ENCODE data around the gene PALD1.
"Not testable (repeated sequence)": the region's sequence is repeated elsewhere in the genome, so short reads cannot be mapped to it uniquely, and the experiment has no call there.

The PALD1 gene

GRCh38 chr10:70571636-70572439 lies 93.3 kb downstream of the PALD1 start:
- no peak for DNase-seq (ENCODE audit: low read depth in 2 of 2)

- DNase-seq (ENCODE audit: low read depth in 2 of 2): no peak
Observed at GRCh38 chr10:70573599-70574506, 95.3 kb downstream of the PALD1 start.

GRCh38 chr10:70575486-70575873 lies 96.9 kb downstream of the PALD1 start:
- DNase-seq (ENCODE audit: low read depth in 2 of 2): no peak

GRCh38 chr10:70575874-70576802 lies 97.6 kb downstream of the PALD1 start:
- DNase-seq (ENCODE audit: low read depth in 2 of 2): no peak

- no peak for DNase-seq (ENCODE audit: low read depth in 2 of 2)
Observed at GRCh38 chr10:70576803-70577517, 98.4 kb downstream of the PALD1 start.

- peak; percentile 58 to 72 for DNase-seq (ENCODE audit: low read depth in 2 of 2)
Observed at GRCh38 chr10:70578371-70578947, 99.9 kb downstream of the PALD1 start.

GRCh38 chr10:70579234-70580002 lies 100.9 kb downstream of the PALD1 start:
- no peak for DNase-seq (ENCODE audit: low read depth in 2 of 2)

- DNase-seq (ENCODE audit: low read depth in 2 of 2): not testable (repeated sequence)
Observed at GRCh38 chr10:70581176-70581575, 102.6 kb downstream of the PALD1 start.

GRCh38 chr10:70582793-70583668 lies 104.5 kb downstream of the PALD1 start:
- DNase-seq (ENCODE audit: low read depth in 2 of 2): no peak

- DNase-seq (ENCODE audit: low read depth in 2 of 2): no peak
Observed at GRCh38 chr10:70583669-70584037, 105.1 kb downstream of the PALD1 start.

- no peak for DNase-seq (ENCODE audit: low read depth in 2 of 2)
Observed at GRCh38 chr10:70584366-70584765, 105.8 kb downstream of the PALD1 start.

- no peak for DNase-seq (ENCODE audit: low read depth in 2 of 2)
Observed at GRCh38 chr10:70584909-70585544, 106.5 kb downstream of the PALD1 start.

GRCh38 chr10:70585578-70586169 lies 107.1 kb downstream of the PALD1 start:
- DNase-seq (ENCODE audit: low read depth in 2 of 2): no peak

- no peak for DNase-seq (ENCODE audit: low read depth in 2 of 2)
Observed at GRCh38 chr10:70586348-70586930, 107.9 kb downstream of the PALD1 start.

- DNase-seq (ENCODE audit: low read depth in 2 of 2): no peak
Observed at GRCh38 chr10:70587045-70587658, 108.6 kb downstream of the PALD1 start.

- DNase-seq (ENCODE audit: low read depth in 2 of 2): no peak
Observed at GRCh38 chr10:70588255-70588654, 109.7 kb downstream of the PALD1 start.

- DNase-seq (ENCODE audit: low read depth in 2 of 2): no peak
Observed at GRCh38 chr10:70588859-70589570, 110.4 kb downstream of the PALD1 start.

All from stimulated activated CD4-positive, alpha-beta T cell treated with anti-CD3 and anti-CD28 coated beads, Interleukin-15, amount 100 ng/mL, for 48 hours (primary cell).